ENCODE measurements around the gene HS3ST4.

The HS3ST4 gene

DNA sequence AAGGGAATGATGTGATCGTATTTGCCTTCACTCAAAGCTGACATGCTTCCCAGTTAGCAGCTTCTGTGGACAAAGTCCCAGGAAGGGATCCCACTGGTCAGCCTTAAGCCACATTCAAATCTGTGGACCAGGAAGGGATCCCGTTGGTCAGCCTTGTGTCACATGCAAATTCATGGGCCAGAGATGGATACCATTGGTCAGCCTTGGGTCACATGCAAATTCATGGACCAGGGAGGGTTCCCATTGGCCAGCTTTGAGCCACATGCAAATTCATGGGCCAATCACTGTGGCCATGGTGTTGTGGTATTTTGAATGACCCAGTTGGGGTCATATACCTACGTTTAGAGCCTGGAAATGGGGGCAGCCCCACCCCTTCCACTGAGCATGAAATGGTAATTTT lies 201.6 kb downstream of the HS3ST4 start:
- DNase-seq, result no peak

DNA sequence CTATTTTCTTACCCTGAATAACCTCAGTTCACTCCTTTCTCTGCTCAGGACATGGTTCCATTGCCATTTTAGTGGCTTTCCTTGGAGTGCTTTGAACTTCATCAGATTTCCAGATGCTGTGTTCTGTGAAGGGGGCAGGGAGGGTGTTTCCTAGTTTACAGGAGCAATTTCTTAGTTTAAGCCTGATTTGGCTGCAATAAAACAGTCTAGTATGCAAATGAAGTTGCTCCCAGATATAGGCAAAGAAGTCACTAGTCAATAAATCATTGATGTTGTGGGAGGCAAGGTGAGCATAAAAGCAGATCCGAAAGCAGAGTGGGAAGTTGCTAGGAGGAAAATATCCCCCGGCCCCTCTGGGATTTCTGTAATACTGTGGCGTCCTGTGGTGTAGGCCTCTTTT lies 202.3 kb downstream of the HS3ST4 start:
- no peak for DNase-seq

DNA sequence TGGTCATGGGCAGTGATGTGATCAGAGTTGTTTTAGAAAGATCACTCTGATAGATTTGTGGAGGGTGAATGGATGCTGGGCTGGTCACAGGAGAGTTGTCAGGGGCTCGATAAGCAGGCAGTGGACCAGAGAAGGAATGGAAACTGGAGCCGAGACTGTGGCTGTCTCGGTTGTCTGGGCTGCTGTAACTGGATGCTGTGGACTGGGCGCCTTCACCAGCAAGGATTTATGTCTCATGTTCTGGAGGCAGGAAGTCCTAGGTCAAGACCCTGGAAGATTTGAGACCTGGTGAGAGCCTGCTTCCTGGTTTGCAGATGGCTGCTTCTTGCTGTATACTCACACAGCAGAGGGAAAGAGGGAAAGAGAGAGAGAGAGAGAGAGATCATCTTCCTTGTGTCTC lies 203.6 kb downstream of the HS3ST4 start:
- DNase-seq, result no peak

DNA sequence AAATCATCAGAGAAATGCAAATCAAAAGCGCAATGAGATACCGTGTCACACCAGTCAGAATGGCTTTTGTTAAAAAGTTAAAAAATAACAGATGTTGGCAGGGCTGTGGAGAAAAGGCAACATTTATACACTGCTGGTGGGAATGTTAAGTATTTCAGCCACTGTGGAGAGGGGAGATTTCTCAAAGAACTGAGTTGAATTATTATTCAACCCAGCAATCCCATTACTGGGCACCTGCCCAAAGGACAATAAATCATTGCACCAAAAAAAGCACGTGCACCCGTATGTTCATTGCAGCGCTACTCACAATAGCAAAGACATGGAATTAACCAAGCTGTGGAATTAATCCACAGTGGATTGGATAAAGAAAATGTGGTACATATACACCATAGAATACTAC lies 204.7 kb downstream of the HS3ST4 start:
- no peak for DNase-seq

DNA sequence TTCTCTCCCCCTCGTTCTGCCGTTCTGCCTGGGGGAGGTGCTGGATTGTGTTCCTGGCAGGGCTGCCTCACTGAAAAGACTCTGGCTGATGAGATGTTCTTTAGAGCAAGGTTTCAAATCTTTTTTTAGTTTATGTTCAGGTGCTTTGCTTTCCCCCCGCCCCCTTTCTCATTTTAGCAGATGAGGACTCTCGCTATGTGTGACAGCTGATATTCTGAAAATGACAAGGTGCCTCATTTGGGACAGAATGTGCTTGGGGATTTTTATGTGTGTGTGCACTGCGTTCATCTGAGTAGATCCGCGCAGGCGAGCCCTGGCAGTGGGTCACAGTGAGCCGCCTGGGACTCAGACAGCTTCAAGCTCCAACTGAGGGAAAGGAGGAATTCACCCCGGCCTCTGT lies 205.9 kb downstream of the HS3ST4 start:
- DNase-seq, result no peak

DNA sequence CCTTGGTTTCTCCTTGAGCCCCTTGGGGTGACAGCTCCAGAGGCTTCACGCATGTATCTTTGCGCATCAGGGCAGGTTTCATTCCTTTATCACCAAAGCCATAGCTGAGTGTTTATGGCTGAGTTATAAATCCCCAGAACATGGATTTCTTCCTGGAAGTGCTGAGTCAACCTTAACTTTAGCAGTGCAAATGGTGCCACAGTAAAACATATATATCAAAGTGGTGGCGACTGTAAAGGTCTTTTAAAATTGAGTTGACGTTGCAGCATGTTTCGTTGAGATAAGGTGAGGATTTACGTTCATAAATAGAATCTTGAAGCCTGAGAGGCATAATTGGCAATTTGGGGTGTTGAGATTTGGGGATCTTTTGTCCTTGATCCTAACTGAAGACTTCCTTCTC lies 214.1 kb downstream of the HS3ST4 start:
- DNase-seq, result no peak

DNA sequence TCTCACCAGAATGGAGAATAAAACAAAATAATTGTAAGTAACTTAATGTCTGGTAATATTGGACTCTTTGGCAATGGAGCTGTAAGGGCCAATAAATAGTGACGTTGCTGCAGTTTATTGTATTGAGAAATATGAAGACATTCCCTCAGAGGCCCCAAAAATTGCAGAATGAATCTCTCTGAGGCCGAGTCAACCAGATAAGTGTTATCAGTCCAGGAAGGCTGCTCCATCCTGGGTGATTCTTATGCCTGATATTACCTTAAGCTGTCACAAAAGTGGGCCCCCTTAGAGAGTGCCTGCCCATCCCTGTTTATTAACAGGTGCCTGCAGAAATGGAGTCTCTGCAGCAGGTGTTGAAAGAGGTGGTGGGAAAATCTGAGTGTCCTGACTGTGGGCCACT lies 219.2 kb downstream of the HS3ST4 start:
- no peak for DNase-seq

DNA sequence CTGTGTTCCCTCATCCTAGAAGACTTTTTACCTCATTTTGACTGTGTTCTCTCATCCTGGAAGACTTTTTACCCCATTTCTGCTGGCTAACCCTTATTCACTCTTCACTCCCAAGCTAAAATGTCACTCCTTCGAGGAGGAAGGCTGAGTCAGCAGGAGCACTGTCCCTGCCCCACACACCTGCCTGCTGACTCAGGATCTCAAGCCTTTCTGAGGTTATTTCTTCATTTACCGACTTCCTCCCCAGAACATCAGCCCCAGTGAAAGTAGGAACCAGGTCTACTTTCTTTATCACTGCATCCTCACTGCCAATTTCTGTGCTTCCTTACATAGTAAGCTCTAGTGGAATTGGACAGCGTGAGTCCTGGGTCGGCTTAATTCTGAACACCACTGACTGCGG lies 220.6 kb downstream of the HS3ST4 start:
- peak in 3 of 56 donors; percentile 2 to 19 (median 2) for DNase-seq

DNA sequence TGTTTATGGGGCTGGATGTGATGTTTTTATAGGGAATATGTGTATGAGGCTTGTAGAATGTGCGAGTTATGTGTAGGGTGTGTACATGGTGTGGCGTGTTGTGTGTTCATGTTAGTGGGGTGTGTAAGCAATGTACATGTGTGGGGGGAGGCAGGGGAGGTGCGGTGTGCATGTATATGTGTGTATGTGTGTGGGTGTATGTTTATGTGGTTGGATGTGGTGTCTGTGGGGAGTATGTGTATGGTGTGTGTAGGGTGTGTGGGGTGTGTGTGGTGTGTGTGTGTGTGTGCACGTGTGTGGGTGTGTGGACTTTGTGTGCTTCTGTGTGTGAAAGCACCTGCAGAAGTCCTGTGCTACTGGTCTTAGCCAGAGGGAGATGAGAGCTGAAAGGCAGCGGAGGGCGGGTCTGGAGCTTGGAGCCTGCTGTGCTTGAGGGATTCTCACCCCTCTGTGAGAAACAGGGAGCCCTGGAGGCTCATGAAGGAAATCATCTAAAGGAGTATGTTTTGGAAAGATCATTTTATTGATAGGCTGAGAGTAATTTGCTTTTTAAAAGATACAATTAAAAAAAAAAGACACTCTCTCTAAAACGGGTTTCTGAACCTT lies 222.7 kb downstream of the HS3ST4 start:
- no peak for DNase-seq

DNA sequence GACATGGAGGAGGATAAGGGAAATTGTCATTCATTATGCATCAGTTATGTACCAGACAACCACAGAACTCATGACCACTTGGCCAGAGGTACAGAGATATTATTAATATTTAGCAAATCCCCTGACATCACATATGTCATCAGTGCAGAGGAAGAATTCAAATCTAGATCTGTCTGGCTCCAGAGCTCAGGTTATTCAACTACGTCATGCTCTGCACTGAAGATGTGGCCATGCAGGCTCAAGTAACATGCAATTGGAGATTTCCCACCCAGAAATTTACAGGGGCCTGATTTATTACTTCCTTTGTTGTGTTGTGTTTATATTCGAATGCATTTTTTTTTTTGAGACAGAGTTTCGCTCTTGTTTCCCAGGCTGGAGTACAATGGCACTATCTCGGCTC lies 224.3 kb downstream of the HS3ST4 start:
- DNase-seq, result no peak

DNA sequence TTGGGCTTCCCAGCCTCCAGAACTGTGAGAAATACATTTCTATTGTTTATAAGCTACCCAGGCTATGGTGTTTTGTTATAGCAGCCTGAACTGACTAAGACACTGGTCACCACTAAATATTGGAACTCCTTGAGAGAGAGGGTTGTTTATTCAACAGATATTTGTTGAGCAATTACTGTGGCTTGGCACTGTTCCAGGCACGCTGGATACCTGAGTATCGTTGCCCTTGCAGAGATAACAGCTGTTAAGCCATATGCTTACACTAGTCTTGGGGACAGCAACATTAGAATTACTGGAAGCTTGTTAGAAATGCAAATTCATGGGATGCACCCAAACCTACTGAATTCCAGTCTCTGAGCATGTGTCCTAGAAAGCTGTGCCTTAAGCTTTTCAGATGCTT lies 230.7 kb downstream of the HS3ST4 start:
- no peak for DNase-seq

DNA sequence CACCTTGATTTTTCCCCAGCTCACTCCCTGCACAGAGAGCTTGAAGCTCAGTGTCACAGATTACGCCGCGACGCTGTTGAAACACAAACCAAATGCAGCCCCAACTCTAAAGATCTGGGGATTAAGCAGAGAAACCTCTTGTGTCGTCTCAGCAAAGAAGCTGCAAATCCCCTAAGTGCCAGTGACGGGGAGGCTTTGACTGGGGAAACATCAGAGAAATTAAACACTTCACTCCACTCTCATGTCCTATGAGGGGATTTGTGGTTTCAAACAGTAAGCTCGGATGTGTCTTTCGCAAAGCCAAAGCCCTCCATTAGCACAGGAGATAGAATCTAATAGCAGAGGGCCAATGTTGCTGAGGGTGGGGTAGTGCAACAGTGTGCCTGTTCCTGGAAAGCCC lies 233.7 kb downstream of the HS3ST4 start:
- no peak for DNase-seq

DNA sequence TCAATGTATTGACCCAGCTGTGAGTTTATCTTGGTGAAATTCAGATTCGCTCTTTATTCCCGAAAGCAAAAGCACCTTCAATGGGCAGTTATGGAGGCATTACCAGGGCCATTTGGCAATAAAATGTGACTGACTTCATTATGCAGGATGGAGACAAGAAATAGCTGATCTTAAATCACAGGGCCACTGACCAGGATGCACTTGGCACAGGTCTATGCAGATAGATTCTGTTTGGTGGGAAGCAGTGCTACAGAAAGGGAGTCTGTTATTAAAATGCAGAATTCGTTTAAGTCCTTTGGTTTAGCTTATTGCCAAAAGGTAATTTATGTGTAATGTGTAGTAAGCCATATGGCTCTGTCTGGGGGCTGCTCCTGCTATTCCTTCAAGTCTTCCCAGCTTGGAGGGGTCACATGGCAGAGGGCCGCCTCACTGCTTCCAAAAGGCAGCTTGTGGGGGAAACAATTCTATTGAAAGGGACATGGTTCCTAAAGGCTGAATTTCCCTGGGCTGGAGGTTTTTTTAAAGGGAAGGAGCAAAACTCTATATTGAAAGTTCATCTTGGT lies 239.8 kb downstream of the HS3ST4 start:
- DNase-seq, result no peak

DNA sequence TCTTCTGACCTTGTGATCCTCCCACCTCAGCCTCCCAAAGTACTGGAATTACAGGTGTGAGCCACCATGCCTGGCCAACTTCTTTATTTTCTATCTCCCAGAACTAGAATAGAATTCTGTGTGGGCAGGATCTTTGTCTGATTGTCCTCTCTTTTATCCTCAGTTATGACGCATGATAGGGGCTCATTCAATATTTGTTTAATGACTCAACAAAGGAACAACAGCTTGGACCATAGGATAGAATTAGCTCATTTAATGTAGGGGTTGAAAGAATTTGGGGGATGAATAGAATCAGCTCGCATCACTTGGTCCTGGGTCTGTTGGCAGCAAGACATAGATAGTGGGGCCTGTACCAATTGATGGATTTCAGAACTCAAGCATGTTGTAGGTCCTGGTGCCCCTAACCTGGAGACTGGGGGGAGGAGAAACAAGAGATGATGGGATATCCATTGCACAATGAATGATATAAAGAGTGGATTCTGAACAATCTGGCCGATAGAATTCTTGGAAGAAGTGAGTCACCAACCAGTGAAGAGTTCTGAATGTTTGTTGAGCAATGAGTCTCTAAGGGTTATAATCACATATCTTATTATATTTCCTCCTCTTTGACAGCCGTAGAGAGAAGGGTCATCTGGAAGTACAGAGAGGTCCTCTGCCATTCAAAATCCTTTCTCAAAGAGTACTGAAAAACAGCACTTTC lies 250.2 kb downstream of the HS3ST4 start:
- no peak for DNase-seq

DNA sequence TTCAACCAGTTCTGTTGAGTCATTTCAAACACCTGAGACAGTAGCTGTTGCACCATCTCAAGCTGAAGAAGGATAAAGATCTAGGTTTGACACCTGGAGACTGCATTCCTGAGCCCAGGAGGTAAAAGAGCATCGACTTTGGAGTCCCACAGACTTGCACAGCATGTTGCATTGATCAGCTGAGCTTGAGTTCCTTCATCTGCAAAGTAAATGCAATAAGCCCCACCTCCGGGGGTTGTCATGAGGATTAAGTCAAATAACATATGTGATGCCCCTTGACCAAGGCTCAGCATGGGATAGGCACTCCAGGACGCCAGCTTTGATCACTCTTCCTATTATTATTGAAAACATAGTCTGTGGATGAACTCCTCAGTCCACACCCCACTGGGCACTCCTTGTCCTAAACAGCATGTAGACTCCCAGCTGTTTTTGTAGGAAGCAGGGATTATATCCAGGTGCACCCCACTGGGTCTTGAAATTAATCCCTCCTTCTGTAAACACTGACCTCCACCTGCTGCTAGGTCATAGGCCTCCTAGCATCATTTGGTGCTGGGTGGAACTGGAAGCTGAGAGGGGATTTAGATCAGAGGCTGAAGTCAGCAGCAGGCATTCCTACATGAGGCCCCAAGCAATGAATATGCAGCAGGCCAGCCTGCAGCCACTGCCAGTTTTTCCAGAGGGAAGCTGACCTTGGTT lies 259.0 kb downstream of the HS3ST4 start:
- no peak for DNase-seq

DNA sequence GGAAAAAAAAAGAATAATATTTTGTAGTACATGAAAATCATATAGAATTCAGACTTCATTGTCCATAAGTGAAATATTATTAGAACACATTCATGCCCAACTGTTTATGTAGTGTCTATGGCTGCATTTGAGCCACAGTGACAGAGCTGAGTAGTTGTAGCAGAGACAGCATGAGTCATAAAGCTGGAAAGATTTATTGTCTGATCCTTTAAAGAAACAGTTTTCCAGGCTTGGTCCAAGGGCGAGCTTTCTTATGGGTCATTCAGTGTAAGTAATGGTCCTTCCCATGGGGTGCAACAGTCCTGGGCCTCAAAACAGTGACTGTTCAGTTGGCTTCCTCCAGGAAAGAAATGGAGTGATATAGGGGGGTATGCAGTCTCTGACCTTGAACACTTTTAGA lies 260.2 kb downstream of the HS3ST4 start:
- DNase-seq, result no peak

DNA sequence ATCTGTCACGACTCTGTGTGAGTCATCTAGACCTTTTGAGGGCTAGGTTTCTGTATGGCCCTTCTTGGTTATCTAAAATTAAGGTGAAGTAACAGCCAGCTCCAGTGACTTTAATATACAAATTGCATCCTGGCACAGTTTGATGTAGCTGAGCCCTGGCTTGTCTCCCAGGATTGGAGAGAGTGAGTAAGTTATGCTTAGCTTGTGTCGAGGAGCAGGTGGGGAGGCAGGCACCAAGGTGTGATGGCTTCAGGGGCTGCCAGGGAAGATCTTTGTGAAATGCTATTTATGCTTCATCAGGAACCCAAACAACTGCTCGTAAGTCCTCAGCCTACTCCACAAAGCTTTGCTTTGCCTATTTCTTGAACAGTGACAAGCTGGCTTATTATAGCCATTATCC lies 261.2 kb downstream of the HS3ST4 start:
- no peak for DNase-seq

DNA sequence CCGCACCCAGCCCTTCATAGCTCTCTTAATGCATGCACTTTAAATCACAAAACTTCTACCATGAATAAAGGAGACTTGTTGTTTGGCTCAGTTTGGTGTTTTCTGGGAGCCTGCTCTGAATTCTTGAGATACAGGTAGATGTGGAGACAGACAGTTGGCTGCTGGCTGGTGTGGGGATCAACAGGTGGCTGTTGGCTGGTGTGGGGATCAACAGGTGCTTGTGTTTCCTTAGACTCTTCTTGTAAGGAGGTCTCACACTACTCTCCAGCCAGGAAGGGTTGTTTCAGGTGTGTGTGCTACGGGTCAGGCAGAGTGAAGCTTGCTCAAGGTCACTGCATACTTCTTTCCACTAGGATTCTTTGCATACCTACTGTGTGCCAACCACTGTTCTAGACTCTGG lies 265.9 kb downstream of the HS3ST4 start:
- no peak for DNase-seq

DNA sequence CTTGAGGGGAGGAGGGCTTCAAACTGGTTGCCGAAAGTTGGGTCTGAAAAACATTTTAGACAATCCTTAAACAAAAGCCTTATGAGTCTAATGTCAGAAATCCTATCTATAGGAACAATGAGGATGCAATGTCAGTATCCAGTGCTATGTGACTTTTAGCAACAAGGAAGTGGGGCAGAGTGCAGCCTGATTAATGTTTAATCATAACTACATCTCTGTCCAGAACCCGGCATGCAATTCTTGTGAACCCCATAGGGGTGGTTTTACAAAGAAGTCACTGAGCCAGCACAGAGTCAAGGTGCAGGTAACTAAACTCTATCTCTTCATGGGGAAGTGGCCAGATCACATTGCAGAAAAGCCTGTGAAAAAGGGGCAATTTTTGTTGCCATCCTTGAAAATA lies 267.5 kb downstream of the HS3ST4 start:
- no peak for DNase-seq

DNA sequence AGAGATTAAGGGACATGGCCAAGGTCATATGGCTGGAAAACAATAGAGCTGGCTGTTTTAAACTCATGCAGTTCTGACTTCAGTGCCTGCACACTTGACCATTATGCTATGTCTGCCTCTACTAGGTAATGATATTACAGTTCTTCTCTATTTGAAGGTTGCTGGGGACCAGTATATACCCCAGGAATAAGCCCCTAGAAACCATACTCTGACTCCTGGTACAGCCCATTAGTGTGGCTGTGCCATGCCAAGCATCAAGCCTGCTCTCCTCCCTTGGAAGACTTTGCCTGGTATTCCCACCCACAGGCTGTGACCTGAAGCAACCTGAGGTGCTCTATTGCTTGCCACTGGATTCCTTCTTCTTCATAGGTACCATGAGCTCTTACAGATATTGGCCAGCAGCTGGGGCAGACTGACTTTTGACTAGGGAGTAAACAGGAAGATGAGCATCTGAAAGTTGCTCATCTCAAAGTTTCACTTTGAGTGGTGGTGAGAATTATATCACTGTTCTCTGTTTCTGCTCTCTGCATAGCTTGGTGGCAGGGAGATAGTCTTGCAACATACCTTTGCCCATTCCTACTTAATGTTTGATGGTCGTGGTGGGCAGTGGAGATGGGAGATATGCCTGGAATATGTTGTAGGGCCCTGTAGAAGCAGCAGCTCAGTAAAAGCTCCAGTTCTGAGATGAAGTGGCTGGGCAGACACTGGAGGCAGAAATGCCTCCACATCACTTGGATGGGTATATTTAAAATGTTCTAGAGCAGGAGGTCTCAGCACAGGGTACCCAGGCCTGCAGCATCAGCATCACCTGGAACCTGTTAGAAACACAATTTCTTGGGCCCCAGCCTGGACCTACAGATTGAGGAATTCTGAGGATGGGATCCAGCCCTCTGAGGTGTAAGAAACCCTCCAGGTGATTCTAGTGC lies 274.7 kb downstream of the HS3ST4 start:
- no peak for DNase-seq

DNA sequence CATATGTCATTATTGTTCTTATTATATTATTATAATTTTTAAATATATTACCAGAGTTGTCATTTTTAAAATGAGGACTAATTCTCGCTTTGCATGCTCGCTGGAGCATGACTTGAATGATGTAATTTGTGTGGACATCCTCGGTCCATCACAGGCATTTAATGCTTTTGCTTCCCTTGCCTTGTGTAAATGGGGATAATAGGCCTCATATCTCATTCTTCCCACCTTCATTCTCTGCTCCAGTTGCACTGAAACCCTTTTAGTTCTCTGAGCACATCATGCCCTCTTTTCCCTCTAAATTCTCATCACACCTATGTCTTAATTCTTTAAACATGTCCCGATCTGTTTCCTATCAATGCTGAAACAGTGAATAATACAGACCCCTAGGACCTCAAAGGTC lies 285.4 kb downstream of the HS3ST4 start:
- no peak for DNase-seq

DNA sequence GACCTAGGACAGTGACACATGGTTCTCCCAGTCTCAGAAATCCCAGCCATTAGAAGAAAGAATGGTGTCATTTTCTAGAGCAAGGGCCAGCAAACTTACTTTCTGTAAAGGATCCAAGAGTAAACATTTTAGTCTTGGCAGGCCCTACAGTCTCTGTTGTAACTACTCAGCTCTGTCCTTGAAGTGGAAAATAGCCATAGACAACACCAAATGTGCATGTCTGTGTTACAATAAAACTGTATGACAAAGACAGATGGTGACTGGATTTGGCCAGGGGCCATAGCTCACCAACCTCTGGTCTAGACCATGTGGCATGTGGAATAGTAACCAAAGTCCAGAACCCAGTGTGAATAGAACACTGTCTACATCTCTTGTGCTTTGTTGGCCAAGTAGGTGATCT lies 286.5 kb downstream of the HS3ST4 start:
- DNase-seq, result peak in 1 of 56 donors; percentile 0

All from amygdala (tissue), 56 donors.